ENCODE measurements around the gene BRK1.
"Not testable (repeated sequence)": the region's sequence is repeated elsewhere in the genome, so short reads cannot be mapped to it uniquely, and the experiment has no call there.

The BRK1 gene

GRCh38 chr3:10115326-10116137 is at the start of gene BRK1:
Gene BRK1 (plus strand): TSS chr3:10115675. CDS start chr3:10115702, 27 bp downstream.
- peak; percentile 96 for DNase-seq

GRCh38 chr3:10070077-10070476 is 45.4 kb upstream of the BRK1 start:
- DNase-seq, result not testable (repeated sequence)

- DNase-seq, result no peak
These were observed 40.8 kb upstream of the BRK1 start for GRCh38 chr3:10074666-10075065.

GRCh38 chr3:10081871-10082270 is 33.6 kb upstream of the BRK1 start:
- no peak for DNase-seq

- no peak for DNase-seq
These were observed 29.7 kb upstream of the BRK1 start for GRCh38 chr3:10085738-10086137.

GRCh38 chr3:10088256-10088655 is 27.2 kb upstream of the BRK1 start:
- no peak for DNase-seq

GRCh38 chr3:10090179-10090578 is 25.3 kb upstream of the BRK1 start:
- no peak for DNase-seq

GRCh38 chr3:10090774-10091173 is 24.7 kb upstream of the BRK1 start:
- not testable (repeated sequence) for DNase-seq

- DNase-seq, result not testable (repeated sequence)
These were observed 24.1 kb upstream of the BRK1 start for GRCh38 chr3:10091387-10091786.

GRCh38 chr3:10093678-10094077 is 21.8 kb upstream of the BRK1 start:
- no peak for DNase-seq

- no peak for DNase-seq
These were observed 16.4 kb upstream of the BRK1 start for GRCh38 chr3:10099041-10099440.

GRCh38 chr3:10106919-10107318 is 8.6 kb upstream of the BRK1 start:
- no peak for DNase-seq

- no peak for DNase-seq
These were observed 7.4 kb upstream of the BRK1 start, which contains the start of gene FANCD2OS for GRCh38 chr3:10108091-10108490. Gene FANCD2OS (minus strand): TSS chr3:10108255. CDS start chr3:10104774, 3,481 bp downstream.

GRCh38 chr3:10116138-10116460 is 624 bp downstream of the BRK1 start:
- no peak for DNase-seq

- no peak for DNase-seq
These were observed 1.5 kb downstream of the BRK1 start for GRCh38 chr3:10116928-10117327.

- DNase-seq, result no peak
These were observed 3.9 kb downstream of the BRK1 start for GRCh38 chr3:10119376-10119775.

- no peak for DNase-seq
These were observed 5.6 kb downstream of the BRK1 start for GRCh38 chr3:10121064-10121463.

- no peak for DNase-seq
These were observed 7.2 kb downstream of the BRK1 start for GRCh38 chr3:10122724-10123123.

GRCh38 chr3:10135872-10136271 is 20.4 kb downstream of the BRK1 start:
- DNase-seq, result not testable (repeated sequence)

GRCh38 chr3:10136426-10137005 is 21.0 kb downstream of the BRK1 start:
- DNase-seq, result no peak

- no peak for DNase-seq
These were observed 21.7 kb downstream of the BRK1 start for GRCh38 chr3:10137178-10137577.

GRCh38 chr3:10140996-10141546 is 25.6 kb downstream of the BRK1 start:
- no peak for DNase-seq

- peak; percentile 33 for DNase-seq
These were observed 27.5 kb downstream of the BRK1 start for GRCh38 chr3:10142707-10143560.
